Fibroblast of villous mesenchyme (primary cell): Measurements from ENCODE around the gene PIEZO2. TPM values are rescaled to one million over a fixed set of nuclear protein-coding genes. Genes with fewer than 3 reads are reported as not detected.

Source experiments
- DNase-seq: peaks from one replicate; pipeline ENCODE4 v3.0.0-alpha.2; 2010; ENCODE audit warnings: low read depth
- H3K4me3 ChIP-seq: 2 replicates; pipeline ENCODE4 v1.5.1; 2011; ENCODE audit warnings: low read depth, mild to moderate bottlenecking, low read length
- total RNA-seq: library from RNA; depleted of rRNA; stranded (reverse); fragments of >200 nt; gene quantifications from 2 replicates; pipeline ENCODE4 v1.2.3, GENCODE V29; 2012
- TF ChIP-seq, protein P1 (sequence below): IDR thresholded peaks from 2 replicates; pipeline ENCODE4 v1.5.1; 2012; ENCODE audit warnings: low read depth, mild to moderate bottlenecking, low read length; ENCODE audit not compliant: insufficient read depth

PIEZO2 gene
- total RNA-seq, 1 donor = 1.7 TPM

DNA sequence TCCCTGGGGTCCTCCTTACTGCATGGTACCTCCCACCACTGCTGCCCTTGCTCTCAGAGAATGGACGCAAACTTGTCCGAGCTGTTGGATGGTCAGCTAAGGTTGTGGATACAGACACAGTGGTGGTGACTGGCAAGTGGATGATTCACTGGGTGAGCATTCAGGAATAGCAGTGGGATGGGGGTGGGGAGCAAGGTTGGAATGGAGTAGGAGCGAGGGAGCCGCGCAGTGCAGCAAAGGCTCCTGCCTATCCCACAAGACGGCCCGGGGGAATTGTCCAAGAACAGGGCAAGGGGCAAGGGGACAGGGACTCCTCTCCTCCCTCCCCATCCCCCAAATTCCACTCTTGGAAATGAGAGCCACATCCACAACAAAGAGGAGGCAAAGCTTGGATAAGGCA lies 102.2 kb downstream of the PIEZO2 start:
- no peak for DNase-seq
- H3K4me3 ChIP-seq = no peak overlapping the region
- TF ChIP-seq, protein P1, sequence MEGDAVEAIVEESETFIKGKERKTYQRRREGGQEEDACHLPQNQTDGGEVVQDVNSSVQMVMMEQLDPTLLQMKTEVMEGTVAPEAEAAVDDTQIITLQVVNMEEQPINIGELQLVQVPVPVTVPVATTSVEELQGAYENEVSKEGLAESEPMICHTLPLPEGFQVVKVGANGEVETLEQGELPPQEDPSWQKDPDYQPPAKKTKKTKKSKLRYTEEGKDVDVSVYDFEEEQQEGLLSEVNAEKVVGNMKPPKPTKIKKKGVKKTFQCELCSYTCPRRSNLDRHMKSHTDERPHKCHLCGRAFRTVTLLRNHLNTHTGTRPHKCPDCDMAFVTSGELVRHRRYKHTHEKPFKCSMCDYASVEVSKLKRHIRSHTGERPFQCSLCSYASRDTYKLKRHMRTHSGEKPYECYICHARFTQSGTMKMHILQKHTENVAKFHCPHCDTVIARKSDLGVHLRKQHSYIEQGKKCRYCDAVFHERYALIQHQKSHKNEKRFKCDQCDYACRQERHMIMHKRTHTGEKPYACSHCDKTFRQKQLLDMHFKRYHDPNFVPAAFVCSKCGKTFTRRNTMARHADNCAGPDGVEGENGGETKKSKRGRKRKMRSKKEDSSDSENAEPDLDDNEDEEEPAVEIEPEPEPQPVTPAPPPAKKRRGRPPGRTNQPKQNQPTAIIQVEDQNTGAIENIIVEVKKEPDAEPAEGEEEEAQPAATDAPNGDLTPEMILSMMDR = no peak

DNA sequence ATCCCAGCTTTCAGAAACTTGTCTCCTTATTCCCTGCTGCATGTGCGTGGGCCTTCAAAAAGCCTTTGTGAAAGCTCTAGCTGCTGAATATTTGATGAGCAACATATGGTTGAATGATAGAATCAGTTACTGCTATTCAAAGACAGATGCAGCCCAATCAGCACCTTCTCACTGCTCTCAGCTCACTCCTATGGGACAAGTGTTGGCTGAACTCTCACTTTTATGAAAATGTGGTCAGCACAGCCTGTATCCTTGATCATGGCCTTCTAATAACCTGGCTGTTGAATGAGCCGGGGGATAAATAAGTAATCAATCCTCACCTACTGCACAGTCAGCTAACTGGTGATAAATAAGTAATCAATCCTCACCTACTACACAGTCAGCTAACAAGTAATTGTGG lies 103.2 kb downstream of the PIEZO2 start:
- DNase-seq = no peak
- no peak overlapping the region for H3K4me3 ChIP-seq
- TF ChIP-seq, protein P1 = no peak

DNA sequence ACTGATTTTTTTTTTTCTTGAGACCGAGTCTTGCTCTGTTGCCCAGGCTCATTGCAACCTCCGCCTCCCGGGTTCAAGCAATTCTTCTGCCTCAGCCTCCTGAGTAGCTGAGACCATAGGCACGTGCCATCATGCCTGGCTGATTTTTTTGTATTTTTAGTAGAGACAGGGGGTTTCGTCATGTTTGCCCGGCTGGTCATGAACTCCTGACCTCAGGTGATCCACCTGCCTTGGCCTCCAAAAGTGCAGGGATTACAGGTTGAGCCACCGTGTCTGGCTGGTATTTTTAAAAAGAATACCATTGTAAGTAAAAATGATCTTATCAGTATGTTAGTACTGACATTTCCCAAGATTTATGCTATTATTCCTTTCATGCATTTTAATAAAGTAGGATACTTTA lies 105.7 kb downstream of the PIEZO2 start:
- TF ChIP-seq, protein P1 = no peak
- DNase-seq = no peak
- H3K4me3 ChIP-seq = no peak overlapping the region

DNA sequence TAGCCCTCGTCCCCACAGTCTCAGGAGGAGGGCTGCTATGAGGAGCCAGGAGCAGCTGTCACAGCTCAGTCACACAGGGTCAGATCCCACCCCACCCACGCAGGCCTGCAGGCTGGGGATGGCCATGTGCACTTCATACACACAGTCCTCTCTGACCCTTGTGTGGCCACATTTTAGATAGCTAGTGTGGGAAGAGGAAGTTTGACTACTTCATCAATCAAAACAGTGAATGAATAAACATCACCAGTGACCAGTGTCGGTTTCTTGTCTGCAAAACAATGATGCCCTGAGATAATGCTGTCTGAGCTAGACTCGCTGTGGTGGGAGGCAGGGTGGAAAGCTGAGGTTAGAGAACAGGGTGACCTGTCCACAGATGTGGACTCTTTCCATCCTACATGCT lies 107.1 kb downstream of the PIEZO2 start:
- TF ChIP-seq, protein P1 = no peak
- no peak overlapping the region for H3K4me3 ChIP-seq
- peak; percentile 67 for DNase-seq

DNA sequence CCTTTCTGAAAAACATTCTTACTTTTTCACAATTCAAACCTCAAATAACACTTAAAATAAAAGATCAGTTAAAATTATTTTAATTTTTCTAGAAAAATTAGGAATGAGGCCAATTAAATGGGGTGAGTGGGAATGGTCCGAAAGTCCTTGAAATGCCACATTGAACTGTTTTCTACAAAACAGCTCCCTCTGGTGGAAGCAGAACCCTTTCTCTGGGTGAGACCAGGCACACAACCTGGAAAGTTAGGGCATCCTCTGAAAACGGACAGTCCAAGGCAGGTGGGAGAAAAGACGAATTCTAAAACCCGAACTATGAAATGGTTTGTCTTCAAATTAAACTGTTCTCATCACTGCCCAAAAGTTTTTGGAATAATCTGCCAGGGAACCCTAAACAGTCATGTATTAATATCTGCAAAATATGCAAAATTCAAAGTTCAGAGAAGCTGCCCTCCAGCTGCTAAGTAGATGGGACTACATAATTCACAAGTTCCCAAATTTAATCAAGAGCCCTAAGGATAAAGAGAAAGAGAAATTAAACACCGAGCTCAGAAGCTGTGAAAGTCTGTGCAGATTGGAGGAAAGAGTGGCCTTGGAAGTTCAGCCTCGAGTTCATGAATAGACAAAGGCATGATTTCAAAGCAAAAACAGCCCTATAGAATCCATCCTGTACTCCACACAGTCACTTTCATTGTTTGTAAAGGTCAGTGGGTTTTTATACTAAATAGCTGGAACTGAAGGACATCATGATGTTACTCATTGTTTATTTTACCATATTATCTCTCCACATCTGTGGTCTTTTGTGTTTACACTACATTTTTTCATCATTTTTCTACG lies 108.3 kb downstream of the PIEZO2 start:
- DNase-seq = peak; percentile 73
- TF ChIP-seq, protein P1 = peak; percentile 79
- H3K4me3 ChIP-seq = no peak overlapping the region

DNA sequence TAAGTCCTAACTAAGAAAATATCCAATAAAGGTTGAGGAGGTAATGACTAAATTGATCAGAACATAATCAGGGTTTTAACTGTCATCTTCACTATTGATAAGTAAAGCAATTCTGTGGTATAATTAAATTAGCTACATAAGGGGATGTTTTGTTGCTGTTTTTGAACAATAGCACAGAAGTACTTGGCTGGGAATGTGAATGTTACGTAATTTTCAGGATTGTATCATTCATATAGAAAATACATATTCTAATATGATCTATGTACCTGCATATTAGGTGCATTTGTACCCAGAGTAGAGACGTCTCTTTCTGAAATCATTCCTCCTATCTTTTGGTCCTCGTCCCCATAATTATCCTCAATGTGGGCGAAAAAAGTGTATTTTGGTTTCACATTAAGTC lies 109.0 kb downstream of the PIEZO2 start:
- no peak overlapping the region for H3K4me3 ChIP-seq
- TF ChIP-seq, protein P1 = no peak
- no peak for DNase-seq
